ENCODE data around the gene ERMAP. TPM values are rescaled to one million over a fixed set of nuclear protein-coding genes. Genes with fewer than 3 reads are reported as not detected.

ERMAP gene
- total and polyA plus RNA-seq, 2 experiments from 2014 or later: 1.2 to 2.2 TPM

DNA sequence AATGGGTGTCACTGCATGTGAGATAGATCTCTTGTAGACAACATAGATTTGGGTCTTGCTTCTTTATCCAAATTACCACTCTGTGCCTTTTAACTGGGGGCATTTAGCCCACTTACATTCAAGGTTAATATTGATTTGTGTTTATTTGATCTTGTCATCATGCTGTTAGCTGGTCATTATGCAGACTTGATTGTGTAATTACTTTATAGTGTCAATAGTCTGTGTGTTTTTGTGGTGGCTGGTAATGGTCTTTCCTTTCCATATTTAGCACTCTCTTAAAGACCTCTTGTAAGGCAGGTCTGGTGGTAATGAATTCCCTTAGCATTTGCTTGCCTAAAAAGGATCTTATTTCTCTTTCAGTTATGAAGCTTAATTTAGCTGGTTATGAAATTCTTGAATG is 59.1 kb downstream of the ERMAP start (continued):
- no peak for TF ChIP-seq ZNF462 (CRISPR knock-in tag; IDR thresholded peaks at IDR 0.05)
- TF ChIP-seq EZH2phosphoT487 (IDR thresholded peaks at IDR 0.05; ENCODE audit: unreplicated experiment): no peak
- TF ChIP-seq ZNF114 (CRISPR knock-in tag; IDR thresholded peaks at IDR 0.05): no peak
- TF ChIP-seq ZNF331 (CRISPR knock-in tag; IDR thresholded peaks at IDR 0.05; ENCODE audit: low read depth): no peak

DNA sequence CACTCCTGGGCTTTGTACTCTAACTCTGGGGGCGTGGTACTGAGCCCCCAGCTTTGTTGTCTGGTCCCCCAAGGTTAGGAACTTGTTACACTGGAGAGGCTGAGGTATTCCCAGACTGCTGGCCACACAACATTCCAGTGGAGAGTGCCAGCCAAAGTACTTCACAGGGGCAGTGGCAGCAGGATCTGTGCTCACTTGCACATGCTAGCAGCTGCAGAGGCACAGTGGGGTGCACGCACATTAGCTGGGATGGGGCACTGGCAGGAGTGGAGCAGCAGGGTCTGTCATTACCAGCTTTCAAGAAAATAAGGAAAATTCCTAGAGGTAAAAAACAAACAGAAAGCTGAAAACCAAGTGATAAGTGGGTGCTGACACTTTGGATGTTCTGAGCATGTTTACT is 60.5 kb downstream of the ERMAP start:
- peak; percentile 79 for ATAC-seq
- TF ChIP-seq ZNF331 (CRISPR knock-in tag; IDR thresholded peaks at IDR 0.05; ENCODE audit: low read depth) (no peak), POLR2AphosphoS5 (IDR thresholded peaks at IDR 0.05; ENCODE audit: low read depth) (no peak), JUNB (IDR thresholded peaks at IDR 0.05; ENCODE audit: unreplicated experiment) (no peak), CREB1 (CRISPR knock-in tag; IDR thresholded peaks at IDR 0.05; ENCODE audit: low read depth) (no peak), ZNF114 (CRISPR knock-in tag; IDR thresholded peaks at IDR 0.05) (no peak), REST (IDR thresholded peaks at IDR 0.05; ENCODE audit: unreplicated experiment) (no peak), EZH2phosphoT487 (IDR thresholded peaks at IDR 0.05; ENCODE audit: unreplicated experiment) (no peak), STAT1 (IDR thresholded peaks at IDR 0.05; ENCODE audit: unreplicated experiment) (no peak), NANOG (IDR thresholded peaks at IDR 0.05; ENCODE audit: borderline replicate concordance) (no peak), EZH2 (IDR thresholded peaks at IDR 0.05; ENCODE audit: low read depth, unreplicated experiment) (no peak)
- TF ChIP-seq, protein P1, sequence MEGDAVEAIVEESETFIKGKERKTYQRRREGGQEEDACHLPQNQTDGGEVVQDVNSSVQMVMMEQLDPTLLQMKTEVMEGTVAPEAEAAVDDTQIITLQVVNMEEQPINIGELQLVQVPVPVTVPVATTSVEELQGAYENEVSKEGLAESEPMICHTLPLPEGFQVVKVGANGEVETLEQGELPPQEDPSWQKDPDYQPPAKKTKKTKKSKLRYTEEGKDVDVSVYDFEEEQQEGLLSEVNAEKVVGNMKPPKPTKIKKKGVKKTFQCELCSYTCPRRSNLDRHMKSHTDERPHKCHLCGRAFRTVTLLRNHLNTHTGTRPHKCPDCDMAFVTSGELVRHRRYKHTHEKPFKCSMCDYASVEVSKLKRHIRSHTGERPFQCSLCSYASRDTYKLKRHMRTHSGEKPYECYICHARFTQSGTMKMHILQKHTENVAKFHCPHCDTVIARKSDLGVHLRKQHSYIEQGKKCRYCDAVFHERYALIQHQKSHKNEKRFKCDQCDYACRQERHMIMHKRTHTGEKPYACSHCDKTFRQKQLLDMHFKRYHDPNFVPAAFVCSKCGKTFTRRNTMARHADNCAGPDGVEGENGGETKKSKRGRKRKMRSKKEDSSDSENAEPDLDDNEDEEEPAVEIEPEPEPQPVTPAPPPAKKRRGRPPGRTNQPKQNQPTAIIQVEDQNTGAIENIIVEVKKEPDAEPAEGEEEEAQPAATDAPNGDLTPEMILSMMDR (conservative IDR thresholded peaks at IDR 0.05; ENCODE audit: low read depth in 2 of 2): no peak

More for the DNA sequence above, 60.5 kb downstream of the ERMAP start:
- H3K27me3 Mint-ChIP-seq (ENCODE audit: insufficient read depth, low read depth, poor library complexity): peaks cover 2% of the 10 kb centered on the region
- peaks cover 9% of the 10 kb centered on the region; the same call in 2 of the 3 replicates for H3K4me1 Mint-ChIP-seq
- Histone ChIP-seq H3K79me2 (replicated peaks; ENCODE audit: insufficient read depth) (no peaks in the 10 kb centered on the region), H3K4me2 (no peak overlapping the region), H3K36me3 (ENCODE audit: insufficient read depth) (no peaks in the 10 kb centered on the region), H3K9me2 (ENCODE audit: insufficient read depth) (no peaks in the 10 kb centered on the region), H3K27me3 (ENCODE audit: insufficient read depth) (no peaks in the 10 kb centered on the region), H2AFZ (peak overlapping the region; percentile 77; the same call in 1 of the 2 replicates), H3K27ac (ENCODE audit: low read depth) (no peak overlapping the region), H4K20me1 (replicated peaks; ENCODE audit: insufficient read depth) (no peaks in the 10 kb centered on the region), H3K4me3 (no peak overlapping the region), H3K4me1 (ENCODE audit: insufficient read depth) (no peaks in the 10 kb centered on the region), H3F3A (replicated peaks; ENCODE audit: low read depth) (no peaks in the 10 kb centered on the region)
- H3K9me3 Mint-ChIP-seq: peaks cover 13% of the 10 kb centered on the region; the same call in 2 of the 3 replicates
- no peaks in the 10 kb centered on the region for H3K36me3 Mint-ChIP-seq (ENCODE audit: low read depth)
- H3K4me3 Mint-ChIP-seq: no peak overlapping the region
- DNase-seq (ENCODE audit: low spot score): peak; percentile 20
- H3K27ac Mint-ChIP-seq: no peak overlapping the region; the same call in 1 of the 2 replicates

All from GM23338 (cell line).